ENCODE data around the gene CDK14.

Gene CDK14

DNA sequence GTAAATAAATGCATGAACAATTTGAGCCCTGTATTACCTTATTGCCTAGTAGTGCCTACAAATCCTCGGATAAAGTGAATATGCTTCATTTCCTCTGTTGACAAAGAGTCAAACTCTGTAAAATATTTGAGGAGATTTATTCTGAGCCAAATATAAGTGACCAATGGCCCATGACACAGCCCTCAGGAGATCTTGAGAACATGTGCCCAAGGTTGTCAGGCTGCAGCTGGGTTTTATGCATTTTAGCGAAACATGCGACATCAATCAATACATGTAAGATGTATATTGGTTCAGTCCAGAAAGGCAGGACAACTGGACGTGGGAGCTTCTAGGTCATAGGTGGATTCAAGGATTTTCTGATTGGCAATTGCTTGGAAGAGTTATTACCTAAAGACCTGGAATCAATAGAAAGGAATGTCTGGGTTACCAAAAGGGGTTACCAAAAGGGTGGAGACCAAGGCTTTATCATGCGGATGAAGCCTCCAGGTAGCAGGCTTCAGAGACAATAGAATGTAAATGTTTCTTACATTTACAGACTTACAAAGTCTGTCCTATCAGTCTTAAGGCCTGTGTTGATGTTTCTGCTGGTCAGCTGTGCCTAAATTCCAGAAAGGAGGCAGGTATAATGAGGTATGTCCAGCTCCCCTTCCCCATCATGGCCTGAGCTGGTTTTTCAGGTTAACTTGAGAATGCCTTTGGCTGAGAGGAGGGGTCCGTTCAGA is 448.0 kb downstream of the CDK14 start:
- no peaks in the 10 kb centered on the region for H4K20me1 ChIP-seq
- no peak for TF ChIP-seq Cebpa-rat (IDR thresholded peaks at IDR 0.05)
- H3K9me3 ChIP-seq (replicated peaks in 1 of 11), result no peaks in the 10 kb centered on the region
- no peaks in the 10 kb centered on the region for H3K4me1 ChIP-seq
- H3K27ac ChIP-seq, result no peak overlapping the region
- H3K36me3 ChIP-seq, result peaks cover 0 to 14% (median 0%) of the 10 kb centered on the region in 11 experiments; a peak in 4 of 22 replicates
- no peak overlapping the region for H3K4me3 ChIP-seq
- H3K4me2 ChIP-seq, result no peak overlapping the region
- H3K27me3 ChIP-seq, result no peaks in the 10 kb centered on the region
- no peak overlapping the region for H3K9ac ChIP-seq

DNA sequence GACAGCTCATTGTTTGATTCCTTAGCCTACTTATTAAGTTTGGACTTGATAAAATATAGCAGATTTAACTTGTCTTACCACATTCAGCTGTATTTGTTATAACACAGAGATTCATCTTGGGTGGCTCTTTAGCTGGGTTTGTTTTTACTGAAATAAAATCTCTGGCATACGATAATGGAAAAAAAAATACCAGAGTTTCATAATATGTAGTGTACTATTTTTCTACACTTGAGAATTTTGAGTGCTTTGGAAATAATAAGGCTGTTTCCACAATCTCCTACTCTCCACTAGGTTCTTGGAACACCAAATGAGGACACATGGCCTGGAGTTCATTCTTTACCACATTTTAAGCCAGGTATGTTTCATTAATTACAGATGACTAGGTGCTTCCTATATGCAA is 449.5 kb downstream of the CDK14 start:
- H3K9me3 ChIP-seq (replicated peaks in 1 of 11), result no peaks in the 10 kb centered on the region
- TF ChIP-seq Cebpa-rat (IDR thresholded peaks at IDR 0.05), result no peak
- no peak overlapping the region for H3K4me2 ChIP-seq
- H4K20me1 ChIP-seq, result no peaks in the 10 kb centered on the region
- H3K4me3 ChIP-seq, result no peak overlapping the region
- peaks cover 0 to 14% (median 0%) of the 10 kb centered on the region in 11 experiments; a peak in 5 of 22 replicates for H3K36me3 ChIP-seq
- H3K9ac ChIP-seq, result no peak overlapping the region
- H3K4me1 ChIP-seq, result no peaks in the 10 kb centered on the region
- H3K27ac ChIP-seq, result no peak overlapping the region
- no peaks in the 10 kb centered on the region for H3K27me3 ChIP-seq

DNA sequence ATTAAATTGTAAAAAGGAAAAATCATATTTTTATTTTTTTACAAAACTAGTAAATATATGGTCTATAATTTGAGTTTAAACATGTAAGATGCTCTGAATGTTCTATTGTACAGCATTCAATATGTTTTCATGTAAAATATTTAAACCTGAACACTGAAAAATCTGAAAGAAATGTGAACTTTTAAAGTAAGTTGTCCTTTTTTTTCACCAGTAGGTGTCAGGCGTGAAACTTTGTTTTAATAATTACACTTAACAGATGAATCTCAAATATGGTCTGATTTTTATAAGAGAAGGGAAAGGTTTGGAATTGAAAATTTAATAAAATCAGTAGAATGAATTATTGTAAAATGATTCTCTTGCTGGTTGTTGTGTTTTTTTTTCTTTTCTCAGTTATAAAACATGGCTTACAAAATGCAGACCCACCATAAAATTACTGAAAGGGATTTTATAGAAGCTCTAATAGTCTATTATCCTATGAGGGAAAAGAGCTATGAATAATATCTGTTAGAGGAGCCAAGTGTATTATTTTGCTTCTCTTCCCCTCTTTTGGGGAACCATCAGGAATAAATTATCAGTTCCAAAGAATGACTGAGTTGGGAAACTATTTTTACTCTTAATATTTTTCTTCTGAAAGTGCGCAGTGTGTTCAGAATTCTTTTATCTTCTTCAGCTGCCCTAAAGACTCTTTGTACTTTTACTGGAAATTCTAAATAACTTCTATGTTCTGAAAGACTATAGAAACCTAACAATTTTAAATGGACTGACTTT is 450.4 kb downstream of the CDK14 start:
- Histone ChIP-seq H3K36me3 (peaks cover 0 to 14% (median 0%) of the 10 kb centered on the region in 11 experiments; a peak in 5 of 22 replicates), H3K27me3 (no peaks in the 10 kb centered on the region), H3K4me3 (no peak overlapping the region), H3K4me2 (no peak overlapping the region), H3K4me1 (no peaks in the 10 kb centered on the region), H3K9me3 (replicated peaks in 1 of 11) (no peaks in the 10 kb centered on the region), H3K27ac (no peak overlapping the region), H4K20me1 (no peaks in the 10 kb centered on the region), H3K9ac (no peak overlapping the region)
- TF ChIP-seq Cebpa-rat (IDR thresholded peaks at IDR 0.05), result no peak

DNA sequence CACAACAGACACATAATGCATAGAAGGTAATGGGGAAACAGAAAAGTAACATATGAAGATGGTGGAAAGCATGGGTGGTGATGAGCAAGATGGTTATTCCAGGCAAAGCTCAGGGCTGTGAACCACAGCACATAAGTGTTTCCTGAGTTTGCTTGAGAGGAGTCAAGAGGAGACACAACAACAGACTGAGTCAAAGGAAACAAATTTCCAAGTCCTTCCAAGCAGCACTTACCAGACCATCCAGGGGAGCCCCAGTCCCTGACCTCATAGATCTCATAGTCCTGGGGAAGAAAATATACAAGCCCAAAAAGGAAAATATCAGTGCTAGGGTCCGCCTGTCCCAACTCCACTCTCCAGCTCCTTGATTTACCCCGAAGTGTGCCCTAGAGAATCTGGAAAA is 451.5 kb downstream of the CDK14 start:
- H3K4me2 ChIP-seq, result no peak overlapping the region
- H3K4me3 ChIP-seq, result no peak overlapping the region

DNA sequence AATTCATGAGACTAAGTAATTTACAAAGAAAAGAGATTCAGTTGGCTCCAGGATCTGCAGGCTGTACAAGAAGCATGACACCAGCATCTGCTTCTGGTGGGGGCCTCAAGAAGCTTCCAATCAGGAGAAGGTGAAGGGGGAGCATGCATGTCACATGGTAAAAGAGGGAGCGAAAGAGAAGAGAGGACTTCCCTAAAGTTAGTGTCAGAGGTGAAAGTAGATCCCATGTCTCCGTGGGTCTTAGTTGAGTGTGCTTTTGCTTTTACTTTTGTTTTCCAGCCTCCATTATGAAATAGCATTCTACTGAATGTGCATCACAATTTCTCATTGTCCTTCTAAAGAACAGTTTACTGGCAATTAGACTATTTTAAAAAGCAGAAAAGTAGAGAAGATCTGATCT is 454.6 kb downstream of the CDK14 start:
- Histone ChIP-seq H3K4me2 (peak overlapping the region in 2 of 11 experiments; percentile 37 to 42; a peak in 1 of 22 replicates), H3K4me3 (no peak overlapping the region), H3K9me3 (replicated peaks in 1 of 11) (peaks cover 0 to under 1% (median 0%) of the 10 kb centered on the region in 11 experiments; a peak in 2 of 22 replicates), H3K27me3 (no peaks in the 10 kb centered on the region), H3K36me3 (peaks cover 0 to 14% (median 0%) of the 10 kb centered on the region in 11 experiments; a peak in 6 of 22 replicates), H3K9ac (no peak overlapping the region), H4K20me1 (no peaks in the 10 kb centered on the region), H3K27ac (peak overlapping the region in 5 of 11 experiments; percentile 19 to 45 (median 32); a peak in 5 of 22 replicates), H3K4me1 (no peaks in the 10 kb centered on the region)
- no peak for TF ChIP-seq Cebpa-rat (IDR thresholded peaks at IDR 0.05)

More for the DNA sequence above, 451.5 kb downstream of the CDK14 start:
- no peak overlapping the region for H3K27ac ChIP-seq
- no peaks in the 10 kb centered on the region for H4K20me1 ChIP-seq
- no peaks in the 10 kb centered on the region for H3K27me3 ChIP-seq
- H3K9ac ChIP-seq, result no peak overlapping the region
- H3K9me3 ChIP-seq (replicated peaks in 1 of 11), result no peaks in the 10 kb centered on the region
- no peaks in the 10 kb centered on the region for H3K4me1 ChIP-seq
- peaks cover 0 to 14% (median 0%) of the 10 kb centered on the region in 11 experiments; a peak in 5 of 22 replicates for H3K36me3 ChIP-seq
- no peak for TF ChIP-seq Cebpa-rat (IDR thresholded peaks at IDR 0.05)

DNA sequence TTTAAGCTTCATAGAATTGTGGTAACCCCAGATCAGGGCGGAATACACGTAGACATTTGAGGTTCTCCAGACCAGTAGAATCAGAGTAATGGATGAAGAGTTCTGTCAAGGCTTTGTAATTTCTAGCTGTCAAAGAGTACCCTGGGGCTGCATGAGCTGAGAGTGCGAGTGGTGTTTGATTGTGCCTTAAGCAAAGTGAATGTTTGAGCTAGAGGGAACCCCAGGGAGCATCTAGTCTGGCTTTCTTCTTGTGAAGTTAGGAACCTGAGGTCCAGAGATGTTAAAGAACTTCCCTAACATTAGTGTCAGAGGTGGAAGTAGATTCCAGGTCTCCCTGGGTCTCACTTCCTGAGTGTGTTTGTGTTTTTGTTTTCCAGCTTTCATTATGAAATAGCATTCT is 455.8 kb downstream of the CDK14 start:
- no peaks in the 10 kb centered on the region for H3K4me1 ChIP-seq
- H3K4me3 ChIP-seq, result no peak overlapping the region
- H3K9me3 ChIP-seq (replicated peaks in 1 of 11), result peaks cover 0 to 6% (median 0%) of the 10 kb centered on the region in 11 experiments; a peak in 8 of 22 replicates
- no peak for TF ChIP-seq Cebpa-rat (IDR thresholded peaks at IDR 0.05)
- no peaks in the 10 kb centered on the region for H3K27me3 ChIP-seq
- no peak overlapping the region for H3K27ac ChIP-seq
- H3K9ac ChIP-seq, result no peak overlapping the region
- H3K36me3 ChIP-seq, result peaks cover 0 to 14% (median 4%) of the 10 kb centered on the region in 11 experiments; a peak in 8 of 22 replicates
- H4K20me1 ChIP-seq, result no peaks in the 10 kb centered on the region
- no peak overlapping the region for H3K4me2 ChIP-seq

DNA sequence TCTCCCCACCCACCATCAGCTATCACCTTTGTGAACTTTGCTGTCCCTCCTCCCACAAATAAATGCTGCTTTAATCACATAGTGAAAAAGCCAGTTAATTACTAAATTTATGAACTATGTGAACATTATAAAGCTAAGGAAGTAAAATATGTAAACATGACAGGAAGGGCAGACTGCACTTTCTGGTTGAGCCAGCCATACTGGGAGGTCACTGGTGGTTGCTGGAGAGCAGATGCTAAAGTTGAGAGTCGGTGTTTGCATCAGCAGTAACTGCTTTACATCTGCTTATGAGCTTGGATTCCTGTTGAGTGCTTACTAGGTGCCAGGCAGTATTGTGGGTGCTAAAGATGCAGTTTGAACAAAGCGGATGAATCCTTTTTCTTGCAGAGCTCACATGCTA is 458.3 kb downstream of the CDK14 start:
- Histone ChIP-seq H3K4me2 (no peak overlapping the region), H3K36me3 (peaks cover 0 to 8% (median 0%) of the 10 kb centered on the region in 11 experiments; a peak in 4 of 22 replicates), H3K27me3 (no peaks in the 10 kb centered on the region), H3K27ac (no peak overlapping the region), H3K9ac (no peak overlapping the region), H3K4me3 (no peak overlapping the region), H4K20me1 (no peaks in the 10 kb centered on the region), H3K9me3 (replicated peaks in 1 of 11) (peaks cover 0 to 6% (median 0%) of the 10 kb centered on the region in 11 experiments; a peak in 8 of 22 replicates), H3K4me1 (no peaks in the 10 kb centered on the region)
- no peak for TF ChIP-seq Cebpa-rat (IDR thresholded peaks at IDR 0.05)

DNA sequence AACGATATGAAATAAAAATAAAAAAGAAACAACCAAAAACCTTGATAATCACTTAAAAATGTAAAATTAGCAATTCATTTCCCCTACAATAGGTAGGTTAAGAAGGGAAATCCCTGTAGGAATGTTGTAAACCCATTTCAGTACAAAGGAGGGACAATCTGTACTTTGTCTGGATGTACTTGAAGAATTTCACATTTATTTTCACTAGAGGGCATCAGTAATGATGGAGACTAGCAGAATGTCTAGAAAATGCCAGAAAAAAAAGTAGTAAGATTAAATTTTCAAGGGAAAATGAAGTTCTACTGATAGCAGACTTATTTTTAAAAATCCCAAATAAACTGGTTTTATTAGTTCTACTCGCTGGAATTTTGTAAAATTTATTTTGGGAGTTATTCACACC is 459.1 kb downstream of the CDK14 start:
- Histone ChIP-seq H3K36me3 (peaks cover 0 to 8% (median 0%) of the 10 kb centered on the region in 11 experiments; a peak in 3 of 22 replicates), H3K4me2 (no peak overlapping the region), H3K4me1 (no peaks in the 10 kb centered on the region), H4K20me1 (no peaks in the 10 kb centered on the region), H3K9ac (no peak overlapping the region), H3K4me3 (no peak overlapping the region), H3K27me3 (no peaks in the 10 kb centered on the region), H3K9me3 (replicated peaks in 1 of 11) (peaks cover 0 to 7% (median 0%) of the 10 kb centered on the region in 11 experiments; a peak in 8 of 22 replicates), H3K27ac (no peak overlapping the region)
- TF ChIP-seq Cebpa-rat (IDR thresholded peaks at IDR 0.05), result no peak

DNA sequence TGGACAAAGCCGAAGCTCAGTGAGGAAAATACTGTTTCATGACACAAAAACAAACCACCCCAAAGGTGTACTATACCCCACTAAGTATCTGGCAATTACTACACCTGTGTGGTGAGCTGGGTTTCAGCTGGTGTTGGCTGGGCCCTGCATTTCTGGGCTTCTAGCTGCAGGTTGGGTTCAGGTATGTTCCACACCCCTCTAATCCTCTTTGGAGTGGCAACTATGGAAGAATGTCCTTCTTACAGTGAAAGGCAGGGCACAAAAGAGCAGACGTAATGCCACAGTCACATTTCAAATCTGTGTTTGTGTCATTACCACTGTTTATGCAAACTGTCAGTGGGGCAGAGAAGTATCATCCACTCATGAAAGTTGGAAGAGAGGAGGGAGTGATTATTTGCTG is 466.6 kb downstream of the CDK14 start:
- H3K27ac ChIP-seq, result no peak overlapping the region
- H3K4me2 ChIP-seq, result no peak overlapping the region
- H3K4me1 ChIP-seq, result peaks cover 0 to 7% (median 3%) of the 10 kb centered on the region in 10 experiments; a peak in 5 of 20 replicates
- 0 out of 22 replicates have a peak, but pooled peaks cover 0 to 3% (median 0%) of the 10 kb centered on the region in 11 experiments for H3K9me3 ChIP-seq (replicated peaks in 1 of 11)
- H4K20me1 ChIP-seq, result no peaks in the 10 kb centered on the region
- TF ChIP-seq Cebpa-rat (IDR thresholded peaks at IDR 0.05), result no peak
- no peak overlapping the region for H3K4me3 ChIP-seq
- no peaks in the 10 kb centered on the region for H3K27me3 ChIP-seq
- H3K36me3 ChIP-seq, result 0 out of 22 replicates have a peak, but pooled peaks cover 0 to 5% (median 0%) of the 10 kb centered on the region in 11 experiments
- H3K9ac ChIP-seq, result no peak overlapping the region

Measured in BLaER1 treated with 17β-estradiol and CSF1 and Interleukin-3, amounts not matched to agents 10 nM and 100 nM (cell line).